LNCaP clone FGC (cell line): Measurements from ENCODE around the gene PLSCR3.

Source experiments
- DNase-seq: peaks from one replicate; pipeline ENCODE4 v3.0.0-alpha.2; 2011; ENCODE audit warnings: low read depth
- H3K4me3 ChIP-seq: 2 replicates; pipeline ENCODE4 v1.5.1; 2011; ENCODE audit warnings: mild to moderate bottlenecking, low read depth, low read length, control low read depth
- CTCF ChIP-seq: IDR thresholded peaks from 2 replicates; pipeline ENCODE4 v1.5.1; 2012; ENCODE audit warnings: mild to moderate bottlenecking; ENCODE audit not compliant: control insufficient read depth, insufficient read depth; ENCODE audit errors: extremely low read depth

Gene PLSCR3

GRCh38 chr17:7439462-7440112, 45.3 kb upstream of the PLSCR3 start, which contains the start of gene FGF11:
TSS of gene FGF11 (plus strand) at chr17:7439512. CDS start at chr17:7439621, 109 bp downstream.
- peak within 1 kb of the TSS; percentile 13; the same call in 1 of the 2 replicates for H3K4me3 ChIP-seq
- no peak for TF ChIP-seq CTCF

GRCh38 chr17:7438656-7439460, 44.5 kb upstream of the PLSCR3 start:
- DNase-seq = no peak
- no peak overlapping the region for H3K4me3 ChIP-seq
- TF ChIP-seq CTCF = no peak

More at GRCh38 chr17:7439462-7440112, 45.3 kb upstream of the PLSCR3 start, which contains the start of gene FGF11:
- DNase-seq = no peak

- no peak for TF ChIP-seq CTCF
- no peak for DNase-seq
- H3K4me3 ChIP-seq = no peak overlapping the region
These were observed 43.8 kb upstream of the PLSCR3 start for GRCh38 chr17:7437950-7438614.

GRCh38 chr17:7437369-7437863, 43.1 kb upstream of the PLSCR3 start:
- H3K4me3 ChIP-seq = no peak overlapping the region
- no peak for TF ChIP-seq CTCF
- DNase-seq = no peak

GRCh38 chr17:7436556-7437368, 42.4 kb upstream of the PLSCR3 start:
- peak; percentile 41 for DNase-seq
- peak overlapping the region; percentile 60 for H3K4me3 ChIP-seq
- TF ChIP-seq CTCF = peak; percentile 81
